Liver (tissue), 3 donors: ENCODE measurements around the gene ZFYVE28.
A peak's percentile ranks its signal among the peaks of the same experiment; 100 is the strongest.

Source experiments
- HNF4A ChIP-seq, 2 donors: conservative IDR thresholded peaks; 2 replicates each; pipeline ENCODE4 v1.6.1; 2016; ENCODE audit warnings: antibody characterized with exemption in 2 of 2, mild to moderate bottlenecking in 2 of 2
- SP1 ChIP-seq: IDR thresholded peaks from 2 replicates; pipeline ENCODE4 v1.6.1; 2018; ENCODE audit warnings: antibody characterized with exemption, mild to moderate bottlenecking
- TF ChIP-seq, protein P1 (sequence below): fragments of 150-350 bp; IDR thresholded peaks from 2 replicates; pipeline ENCODE4 v1.5.1; 2017; ENCODE audit warnings: improper control_type of control experiment, low read depth, low read length; ENCODE audit not compliant: missing input control
- donor health status: healthy.
- donor health status: healthy.

DNA sequence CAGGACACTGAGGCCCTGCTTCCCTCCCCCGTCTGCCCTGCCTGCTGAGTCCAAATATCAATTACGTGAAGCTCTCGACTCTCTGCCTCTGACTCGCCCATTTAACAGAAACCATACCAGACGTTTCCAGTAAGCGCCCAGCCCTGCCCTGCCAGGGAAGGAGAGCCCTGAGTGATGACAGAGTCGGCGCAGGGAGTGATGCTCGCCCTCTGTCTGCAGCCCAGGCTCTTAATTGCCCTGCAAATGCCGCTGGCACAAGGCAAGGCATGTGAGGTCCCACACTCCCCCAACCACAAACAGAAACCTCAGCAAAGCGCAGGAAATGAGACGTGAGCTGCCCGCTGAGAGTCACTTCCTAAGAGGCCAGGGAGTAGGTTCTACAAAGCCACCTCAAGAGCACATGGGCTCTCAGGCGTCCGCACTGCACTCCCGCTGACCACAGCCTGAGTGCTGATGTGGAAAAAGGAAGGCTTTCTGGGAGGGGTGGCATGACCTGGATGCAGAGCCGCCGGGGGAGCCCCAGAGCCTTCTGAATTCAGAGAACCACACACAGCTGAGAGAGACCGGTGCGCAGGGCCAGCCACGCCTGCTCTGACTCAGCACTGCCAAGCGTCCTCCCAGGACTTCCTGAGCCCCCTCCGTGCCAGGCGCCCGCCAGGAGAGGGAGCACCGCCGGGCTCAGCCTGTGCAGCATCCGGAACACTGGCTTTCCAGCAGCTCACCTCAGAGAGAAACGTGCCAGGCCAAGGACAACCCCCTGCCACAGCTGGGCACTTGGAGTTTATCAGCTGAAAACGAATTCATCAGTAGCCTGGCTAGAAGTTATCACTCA is 5.3 kb downstream of the ZFYVE28 start:
- TF ChIP-seq, protein P1, sequence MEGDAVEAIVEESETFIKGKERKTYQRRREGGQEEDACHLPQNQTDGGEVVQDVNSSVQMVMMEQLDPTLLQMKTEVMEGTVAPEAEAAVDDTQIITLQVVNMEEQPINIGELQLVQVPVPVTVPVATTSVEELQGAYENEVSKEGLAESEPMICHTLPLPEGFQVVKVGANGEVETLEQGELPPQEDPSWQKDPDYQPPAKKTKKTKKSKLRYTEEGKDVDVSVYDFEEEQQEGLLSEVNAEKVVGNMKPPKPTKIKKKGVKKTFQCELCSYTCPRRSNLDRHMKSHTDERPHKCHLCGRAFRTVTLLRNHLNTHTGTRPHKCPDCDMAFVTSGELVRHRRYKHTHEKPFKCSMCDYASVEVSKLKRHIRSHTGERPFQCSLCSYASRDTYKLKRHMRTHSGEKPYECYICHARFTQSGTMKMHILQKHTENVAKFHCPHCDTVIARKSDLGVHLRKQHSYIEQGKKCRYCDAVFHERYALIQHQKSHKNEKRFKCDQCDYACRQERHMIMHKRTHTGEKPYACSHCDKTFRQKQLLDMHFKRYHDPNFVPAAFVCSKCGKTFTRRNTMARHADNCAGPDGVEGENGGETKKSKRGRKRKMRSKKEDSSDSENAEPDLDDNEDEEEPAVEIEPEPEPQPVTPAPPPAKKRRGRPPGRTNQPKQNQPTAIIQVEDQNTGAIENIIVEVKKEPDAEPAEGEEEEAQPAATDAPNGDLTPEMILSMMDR, result no peak
- TF ChIP-seq HNF4A (conservative IDR thresholded peaks at IDR 0.05) (no peak), SP1 (peak; percentile 14)
